Endothelial cell of umbilical vein (primary cell): ENCODE data around the gene PRRX2. TPM values are rescaled to one million over a fixed set of nuclear protein-coding genes. Genes with fewer than 3 reads are reported as not detected.

Experiments
- BruUV-seq: library from RNA; stranded (reverse); fragments of 400-500 nt; replicated peaks from 2 replicates; lab custom pipeline; 2021; lab: Mats Ljungman, UMichigan
- CTCF ChIA-PET: fragments of 300-600, 350-600 bp; sonication (Branson Sonifier 250); formaldehyde crosslinking; loops from one replicate; lab custom pipeline; 2021; ENCODE audit warnings: antibody characterized with exemption, inconsistent platforms; lab: Charles Lee
- POLR2A ChIA-PET: fragments of 300-600, 350-600 bp; sonication (Branson Sonifier 250); formaldehyde crosslinking; loops from one replicate; lab custom pipeline; 2021; ENCODE audit warnings: antibody characterized with exemption, inconsistent platforms; lab: Charles Lee
- DNase-seq: peaks from one replicate; pipeline ENCODE4 v3.0.0-alpha.2; 2011; ENCODE audit warnings: low read depth, low spot score
- FAIRE-seq: peaks from 2 replicates; lab custom pipeline; 2011; peaks lifted over from hg19 to GRCh38; lab: Jason Lieb, UNC
- H2AFZ ChIP-seq: 2 replicates; pipeline ENCODE4 v1.6.0; 2012; ENCODE audit warnings: low read depth, low read length, control low read depth, inconsistent platforms
- H3K27ac ChIP-seq: 2 replicates; pipeline ENCODE4 v1.5.1; 2011; ENCODE audit warnings: low read depth, mild to moderate bottlenecking, control low read depth, low read length, moderate library complexity; ENCODE audit not compliant: insufficient read depth
- H3K27me3 ChIP-seq, 2 experiments: 2 replicates each; pipeline versions ENCODE4 v1.6.0 to v1.6.1; 2011; ENCODE audit warnings: low read length in 2 of 2, mixed read lengths in 1 of 2; ENCODE audit not compliant: control insufficient read depth in 2 of 2, insufficient read depth in 2 of 2
- H3K36me3 ChIP-seq, 2 experiments: 2 replicates in 1 of 2; 3 replicates in 1 of 2; pipeline ENCODE4 v1.5.1; 2011; ENCODE audit warnings: low read length in 2 of 2, mild to moderate bottlenecking in 1 of 2, moderate library complexity in 1 of 2; ENCODE audit not compliant: control insufficient read depth in 2 of 2, insufficient read depth in 2 of 2; ENCODE audit errors: extremely low read depth in 1 of 2
- H3K4me1 ChIP-seq: 3 replicates; pipeline ENCODE4 v1.5.1; 2011; ENCODE audit warnings: mild to moderate bottlenecking, low read length; ENCODE audit not compliant: control insufficient read depth, insufficient read depth; ENCODE audit errors: extremely low read depth
- H3K4me2 ChIP-seq: 2 replicates; pipeline ENCODE4 v1.6.1; 2011; ENCODE audit warnings: low read length, control low read depth, mixed read lengths; ENCODE audit not compliant: insufficient read depth
- H3K4me3 ChIP-seq, 3 experiments: fragments of 200-600 bp in 1 of 3; sonication (generic), shearing (Covaris generic) in 1 of 3; replicated peaks in 1 of 3; 2 replicates each; pipeline ENCODE4 v1.5.1; 2011 to 2016; ENCODE audit warnings: control low read depth in 3 of 3, low read length in 3 of 3, mild to moderate bottlenecking in 2 of 3, inconsistent platforms in 1 of 3, low read depth in 1 of 3, moderate library complexity in 1 of 3; ENCODE audit not compliant: insufficient read depth in 1 of 3
- H3K79me2 ChIP-seq: 2 replicates; pipeline ENCODE4 v1.6.0; 2012; ENCODE audit warnings: low read length, inconsistent platforms; ENCODE audit not compliant: control insufficient read depth, insufficient read depth
- H3K9ac ChIP-seq: replicated peaks from 2 replicates; pipeline ENCODE3; 2011; ENCODE audit warnings: low read length, control low read depth; ENCODE audit not compliant: insufficient read depth; ENCODE audit errors: extremely low read depth
- H3K9me1 ChIP-seq: replicated peaks from 3 replicates; pipeline ENCODE4 v1.6.0; 2011; ENCODE audit warnings: mild to moderate bottlenecking, low read length; ENCODE audit not compliant: control insufficient read depth, insufficient read depth; ENCODE audit errors: extremely low read depth
- H3K9me3 ChIP-seq: replicated peaks from 2 replicates; pipeline ENCODE4 v1.5.1; 2012; ENCODE audit warnings: low read length, inconsistent platforms; ENCODE audit not compliant: control insufficient read depth, insufficient read depth
- H4K20me1 ChIP-seq: replicated peaks from 2 replicates; pipeline ENCODE3; 2011; ENCODE audit warnings: mild to moderate bottlenecking, low read length; ENCODE audit not compliant: control insufficient read depth, insufficient read depth; ENCODE audit errors: extremely low read depth
- CTCF ChIP-seq, 2 donors: IDR thresholded peaks; 1 replicate in 1 of 2; 2 replicates in 1 of 2; pipeline ENCODE4 v1.5.1; 2011; ENCODE audit warnings: low read length in 2 of 2, mild to moderate bottlenecking in 2 of 2, moderate library complexity in 2 of 2, control low read depth in 1 of 2, inconsistent platforms in 1 of 2, low read depth in 1 of 2; ENCODE audit not compliant: insufficient read depth in 1 of 2; ENCODE audit errors: extremely low read depth in 1 of 2
- EZH2 ChIP-seq: IDR thresholded peaks from 2 replicates; pipeline ENCODE4 v1.6.1; 2012; ENCODE audit warnings: borderline replicate concordance, low read depth, mild to moderate bottlenecking, moderate library complexity, low read length, inconsistent platforms; ENCODE audit not compliant: severe bottlenecking
- FOS ChIP-seq: IDR thresholded peaks from 2 replicates; pipeline ENCODE4 v1.6.1; 2011; ENCODE audit warnings: mild to moderate bottlenecking, low read length, moderate library complexity, borderline replicate concordance; ENCODE audit not compliant: insufficient read depth
- GATA2 ChIP-seq: IDR thresholded peaks from 2 replicates; pipeline ENCODE4 v1.7.0; 2011; ENCODE audit warnings: low read depth, mild to moderate bottlenecking, moderate library complexity, mixed read lengths, low read length; ENCODE audit not compliant: insufficient read length, insufficient read depth
- JUN ChIP-seq: IDR thresholded peaks from 2 replicates; pipeline ENCODE4 v1.6.1; 2011; ENCODE audit warnings: borderline replicate concordance, low read depth; ENCODE audit not compliant: insufficient read length, insufficient read depth
- POLR2AphosphoS5 ChIP-seq: IDR thresholded peaks from 2 replicates; pipeline ENCODE4 v1.6.1; 2012; ENCODE audit warnings: low read depth, mild to moderate bottlenecking, control low read depth, low read length, moderate library complexity; ENCODE audit not compliant: insufficient read depth
- dilution Hi-C: fragments of 300-500 bp; cut with MboI; formaldehyde crosslinking; loops from one replicate; pipeline ENCODE4 v1.15.0; 2019; ENCODE audit warnings: low sequenced_read_pairs; ENCODE audit not compliant: extremely low pct_ligation_motif_present
- intact Hi-C: fragments of 100-400 bp; cut with micrococcal nuclease; formaldehyde crosslinking; loops from one replicate; pipeline ENCODE4 v1.10.0; 2022
- polyA plus RNA-seq, 4 experiments: library from polyadenylated mRNA; depleted of rRNA in 3 of 4; stranded (reverse) in 3 of 4; unstranded in 1 of 4; fragments of >200 nt; gene quantifications; 2 replicates each; pipeline versions ENCODE4 v1.2.1 to v1.2.3, GENCODE V29; 2011 to 2012; ENCODE audit warnings: missing spikeins in 1 of 4
- total RNA-seq: library from RNA; stranded (reverse); gene quantifications from 2 replicates; pipeline ENCODE4 v1.2.3, GENCODE V29; 2021
- TF ChIP-seq, protein P1 (sequence below): IDR thresholded peaks from 2 replicates; pipeline ENCODE4 v1.6.1; 2011; ENCODE audit not compliant: insufficient read depth, insufficient read length

The PRRX2 gene
- total and polyA plus RNA-seq, 2 donors (not counting 3 experiments of a cell fraction or from before 2014, with no cell fraction given), result 0.19 to 0.77 TPM

DNA sequence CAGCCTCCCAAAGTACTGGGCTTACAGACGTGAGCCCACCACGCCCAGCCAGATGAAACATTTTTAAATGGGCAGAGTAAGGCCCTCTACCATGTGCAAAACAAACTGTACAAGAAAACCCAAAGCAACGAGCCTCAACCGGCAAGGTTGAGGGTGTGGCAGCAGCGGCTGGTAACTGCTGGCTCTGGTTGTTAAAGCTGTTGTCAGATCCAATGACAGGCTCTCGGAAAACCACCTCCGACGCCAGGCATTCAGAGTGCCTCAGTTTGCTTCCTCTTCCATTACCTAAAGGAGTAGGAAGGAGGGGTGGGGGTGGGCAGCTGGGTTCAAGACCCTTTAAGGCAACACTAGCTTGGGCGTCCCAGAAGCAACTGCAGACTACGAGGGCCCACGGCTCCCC, 21.1 kb upstream of the PRRX2 start:
- Histone ChIP-seq H3K9ac (no peak overlapping the region), H4K20me1 (no peaks in the 10 kb centered on the region), H3K79me2 (peaks cover 24% of the 10 kb centered on the region), H3K4me1 (peaks cover 10% of the 10 kb centered on the region), H3K9me1 (no peaks in the 10 kb centered on the region), H3K9me3 (no peaks in the 10 kb centered on the region), H3K4me2 (no peak overlapping the region), H3K4me3 (no peak overlapping the region), H2AFZ (no peak overlapping the region), H3K27ac (no peak overlapping the region), H3K36me3 (peaks cover 0 to under 1% of the 10 kb centered on the region in 2 experiments), H3K27me3 (no peaks in the 10 kb centered on the region)
- FAIRE-seq, result no peak
- no TSS peak for BruUV-seq
- ChIA-PET POLR2A (no interaction called here), CTCF (interaction anchor here (1.0 to 2.0 kb wide), 3 partner anchors 12 to 146 kb away, joined by 3 to 5 read pairs (median 4); no protein-coding TSS in a partner anchor)
- dilution Hi-C loops (no loop called here), intact Hi-C loops (no loop called here)
- TF ChIP-seq GATA2 (no peak), CTCF (IDR thresholded peaks at IDR 0.05; ENCODE audit: extremely low read depth in 1 of 2, insufficient read depth in 1 of 2, low read depth in 1 of 2, low read length in 2 of 2) (no peak), POLR2AphosphoS5 (no peak), EZH2 (no peak), FOS (no peak), JUN (no peak)
- TF ChIP-seq, protein P1, sequence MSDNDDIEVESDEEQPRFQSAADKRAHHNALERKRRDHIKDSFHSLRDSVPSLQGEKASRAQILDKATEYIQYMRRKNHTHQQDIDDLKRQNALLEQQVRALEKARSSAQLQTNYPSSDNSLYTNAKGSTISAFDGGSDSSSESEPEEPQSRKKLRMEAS, result no peak
- no peak for DNase-seq
